ENCODE data around the gene GPR132. TPM values are rescaled to one million over a fixed set of nuclear protein-coding genes. Genes with fewer than 3 reads are reported as not detected.
"Not testable (repeated sequence)": the region's sequence is repeated elsewhere in the genome, so short reads cannot be mapped to it uniquely, and the experiment has no call there.

The GPR132 gene
- total and polyA plus RNA-seq, 7 donors: 0.60 to 8.4 (median 1.9) TPM

DNA sequence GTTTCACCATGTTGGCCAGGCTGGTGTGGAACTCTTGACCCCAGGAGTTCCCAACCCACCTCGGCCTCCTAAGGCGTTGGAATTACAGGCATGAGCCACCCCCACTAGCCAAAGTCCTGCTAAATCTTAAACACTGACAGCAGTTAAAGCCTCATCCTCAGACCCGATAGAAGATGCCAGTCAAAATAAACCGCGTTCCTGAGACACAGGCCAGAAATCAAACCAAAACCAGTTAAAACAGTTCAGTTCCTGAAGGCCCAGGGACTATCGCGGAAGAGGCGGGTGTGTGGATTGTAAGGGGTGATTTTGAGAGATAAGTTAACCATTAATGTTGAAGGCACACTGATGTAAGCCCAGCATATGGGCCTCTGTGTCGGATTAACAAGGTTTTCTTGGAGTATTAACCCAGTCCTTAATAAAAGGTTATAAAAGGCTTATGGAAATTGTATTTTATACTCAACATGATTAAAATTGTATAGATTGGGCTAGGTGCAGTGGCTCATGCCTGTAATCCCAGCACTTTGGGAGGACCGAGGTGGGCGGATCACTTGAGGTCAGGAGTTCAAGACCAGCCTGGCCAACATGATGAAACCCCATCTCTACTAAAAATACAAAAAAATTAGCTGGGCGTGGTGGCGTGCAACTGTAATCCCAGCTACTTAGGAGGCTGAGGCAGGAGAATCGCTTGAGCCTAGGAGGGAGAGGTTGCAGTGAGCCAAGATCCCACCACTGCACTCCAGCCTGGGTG, 25.6 kb downstream of the GPR132 start:
- H3K9me3 ChIP-seq: no peaks in the 10 kb centered on the region
- intact Hi-C loops (cut with DNase I): loop anchor here (10.0 kb wide), 1 partner anchor 275 kb away; no protein-coding TSS in a partner anchor
- WGBS, 2 donors: 63 to 76% methylated on average over 10 to 14 of the region's 14 CpGs
- peaks cover 0 to 7% (median 3%) of the 10 kb centered on the region in 3 donors for H3K27me3 ChIP-seq
- peaks cover 0 to 5% (median 0%) of the 10 kb centered on the region in 4 donors for H3K4me1 ChIP-seq
- H3K36me3 ChIP-seq: no peaks in the 10 kb centered on the region
- no peak overlapping the region for H3K27ac ChIP-seq
- no peak for TF ChIP-seq EP300 (IDR thresholded peaks at IDR 0.05)
- TF ChIP-seq POLR2A (IDR thresholded peaks at IDR 0.05): no peak
- no peak for TF ChIP-seq POLR2AphosphoS5 (IDR thresholded peaks at IDR 0.05)
- TF ChIP-seq, protein P1, sequence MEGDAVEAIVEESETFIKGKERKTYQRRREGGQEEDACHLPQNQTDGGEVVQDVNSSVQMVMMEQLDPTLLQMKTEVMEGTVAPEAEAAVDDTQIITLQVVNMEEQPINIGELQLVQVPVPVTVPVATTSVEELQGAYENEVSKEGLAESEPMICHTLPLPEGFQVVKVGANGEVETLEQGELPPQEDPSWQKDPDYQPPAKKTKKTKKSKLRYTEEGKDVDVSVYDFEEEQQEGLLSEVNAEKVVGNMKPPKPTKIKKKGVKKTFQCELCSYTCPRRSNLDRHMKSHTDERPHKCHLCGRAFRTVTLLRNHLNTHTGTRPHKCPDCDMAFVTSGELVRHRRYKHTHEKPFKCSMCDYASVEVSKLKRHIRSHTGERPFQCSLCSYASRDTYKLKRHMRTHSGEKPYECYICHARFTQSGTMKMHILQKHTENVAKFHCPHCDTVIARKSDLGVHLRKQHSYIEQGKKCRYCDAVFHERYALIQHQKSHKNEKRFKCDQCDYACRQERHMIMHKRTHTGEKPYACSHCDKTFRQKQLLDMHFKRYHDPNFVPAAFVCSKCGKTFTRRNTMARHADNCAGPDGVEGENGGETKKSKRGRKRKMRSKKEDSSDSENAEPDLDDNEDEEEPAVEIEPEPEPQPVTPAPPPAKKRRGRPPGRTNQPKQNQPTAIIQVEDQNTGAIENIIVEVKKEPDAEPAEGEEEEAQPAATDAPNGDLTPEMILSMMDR (IDR thresholded peaks at IDR 0.05): no peak
- no peak overlapping the region for H3K4me3 ChIP-seq
- DNase-seq: no peak

DNA sequence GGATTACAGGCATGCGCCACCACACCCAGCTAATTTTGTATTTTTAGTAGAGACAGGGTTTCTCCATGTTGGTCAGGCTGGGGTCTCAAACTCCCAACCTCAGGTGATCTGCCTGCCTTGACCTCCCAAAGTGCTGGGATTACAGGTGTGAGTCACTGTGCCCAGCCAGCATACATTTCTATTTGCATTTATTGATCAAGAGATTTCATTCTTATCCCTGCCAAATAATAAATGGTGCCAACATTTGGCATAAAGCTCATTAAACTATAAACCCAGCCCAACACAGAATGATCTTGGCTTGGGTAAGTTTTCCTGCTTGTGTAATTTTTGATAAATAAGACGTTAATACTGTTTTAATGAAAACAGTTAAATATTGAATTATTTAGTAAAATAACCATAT, 29.6 kb downstream of the GPR132 start:
- H3K27ac ChIP-seq; intact Hi-C loops (cut with DNase I); H3K36me3 ChIP-seq; H3K9me3 ChIP-seq; DNase-seq; H3K4me3 ChIP-seq; H3K4me1 ChIP-seq: not testable (repeated sequence)
- WGBS, 2 donors: 70 to 86% methylated on average over 2 of the region's 2 CpGs
- peaks cover 3 to 16% (median 5%) of the 10 kb centered on the region in 3 donors for H3K27me3 ChIP-seq

DNA sequence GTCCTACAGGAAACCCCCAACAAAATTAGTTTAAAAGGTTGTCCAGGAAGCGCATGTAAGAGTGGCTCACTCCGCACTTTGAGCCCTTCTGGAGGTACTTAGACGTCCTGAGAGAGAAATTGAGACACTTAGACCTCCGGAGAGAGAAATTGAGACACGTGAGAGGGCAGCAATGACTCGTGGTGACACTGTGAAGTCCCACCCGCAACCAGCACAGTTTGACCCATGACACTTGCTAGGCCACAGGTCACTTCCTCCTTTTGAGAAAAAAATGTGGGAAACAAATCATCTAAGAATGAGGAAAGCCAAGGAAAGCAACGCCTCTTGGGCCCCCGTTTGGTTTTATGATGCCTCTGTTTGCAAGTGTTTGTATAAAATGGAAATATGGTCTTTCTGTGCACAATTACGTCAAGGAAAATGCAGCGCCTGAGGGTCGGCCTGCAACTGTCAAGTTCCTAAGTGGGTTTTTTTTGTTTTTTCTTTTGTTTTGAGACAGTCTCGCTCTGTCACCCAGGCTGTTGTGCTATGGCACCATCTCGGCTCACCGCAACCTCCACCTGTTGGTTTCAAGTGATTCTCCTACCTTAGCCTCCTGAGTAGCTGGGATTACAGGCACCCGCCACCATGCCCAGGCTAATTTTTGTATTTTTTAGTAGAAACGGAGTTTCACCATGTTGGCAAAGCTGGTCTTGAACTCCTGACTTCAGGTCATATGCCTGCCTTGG, 30.8 kb downstream of the GPR132 start:
- Histone ChIP-seq H3K9me3 (no peaks in the 10 kb centered on the region), H3K27ac (no peak overlapping the region), H3K36me3 (no peaks in the 10 kb centered on the region), H3K4me3 (no peak overlapping the region), H3K4me1 (peaks cover 0 to 7% (median 2%) of the 10 kb centered on the region in 4 donors), H3K27me3 (peaks cover 3 to 16% (median 5%) of the 10 kb centered on the region in 3 donors)
- DNase-seq: no peak
- intact Hi-C loops (cut with DNase I): no loop called here
- no peak for TF ChIP-seq EP300 (IDR thresholded peaks at IDR 0.05)
- TF ChIP-seq POLR2A (IDR thresholded peaks at IDR 0.05): no peak
- no peak for TF ChIP-seq POLR2AphosphoS5 (IDR thresholded peaks at IDR 0.05)
- TF ChIP-seq, protein P1 (IDR thresholded peaks at IDR 0.05): no peak
- 81 to 82% methylated on average over 17 of the region's 17 CpGs for WGBS, 2 donors

DNA sequence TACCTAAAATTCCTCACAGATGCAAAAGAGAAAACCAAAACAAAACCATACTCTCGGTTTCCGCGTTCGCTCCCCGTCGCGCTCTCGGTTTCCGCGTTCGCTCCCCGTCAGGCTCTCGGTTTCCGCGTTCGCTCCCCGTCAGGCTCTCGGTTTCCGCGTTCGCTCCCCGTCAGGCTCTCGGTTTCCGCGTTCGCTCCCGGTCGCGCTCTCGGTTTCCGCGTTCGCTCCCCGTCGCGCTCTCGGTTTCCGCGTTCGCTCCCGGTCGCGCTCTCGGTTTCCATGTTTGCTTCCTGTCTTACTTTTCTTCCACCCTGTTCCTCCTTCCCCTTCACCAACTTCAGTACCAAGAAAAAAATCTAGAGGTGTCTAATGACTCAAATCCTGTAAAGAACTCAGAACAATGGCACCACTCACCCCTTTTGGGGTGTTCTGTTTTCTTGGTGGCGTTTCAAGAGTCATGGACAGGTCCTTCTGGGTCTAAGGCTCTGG, 31.8 kb downstream of the GPR132 start:
- peaks cover 3 to 16% (median 5%) of the 10 kb centered on the region in 3 donors for H3K27me3 ChIP-seq
- H3K27ac ChIP-seq; H3K4me1 ChIP-seq; DNase-seq; intact Hi-C loops (cut with DNase I); H3K36me3 ChIP-seq; H3K9me3 ChIP-seq: not testable (repeated sequence)
- 5 to 47% methylated on average over 45 of the region's 45 CpGs for WGBS, 2 donors
- peak overlapping the region in 3 of 4 donors; percentile 25 to 40 (median 29) for H3K4me3 ChIP-seq

GRCh38 chr14:105032451-105032901, 32.8 kb downstream of the GPR132 start:
- H3K27ac ChIP-seq; H3K36me3 ChIP-seq; H3K4me3 ChIP-seq; H3K9me3 ChIP-seq; DNase-seq; intact Hi-C loops (cut with DNase I): not testable (repeated sequence)
- H3K4me1 ChIP-seq: peaks cover 0 to 17% (median 3%) of the 10 kb centered on the region in 4 donors
- WGBS, 2 donors: 42 to 68% methylated on average over 5 of the region's 5 CpGs
- peaks cover 3 to 16% (median 5%) of the 10 kb centered on the region in 3 donors for H3K27me3 ChIP-seq

DNA sequence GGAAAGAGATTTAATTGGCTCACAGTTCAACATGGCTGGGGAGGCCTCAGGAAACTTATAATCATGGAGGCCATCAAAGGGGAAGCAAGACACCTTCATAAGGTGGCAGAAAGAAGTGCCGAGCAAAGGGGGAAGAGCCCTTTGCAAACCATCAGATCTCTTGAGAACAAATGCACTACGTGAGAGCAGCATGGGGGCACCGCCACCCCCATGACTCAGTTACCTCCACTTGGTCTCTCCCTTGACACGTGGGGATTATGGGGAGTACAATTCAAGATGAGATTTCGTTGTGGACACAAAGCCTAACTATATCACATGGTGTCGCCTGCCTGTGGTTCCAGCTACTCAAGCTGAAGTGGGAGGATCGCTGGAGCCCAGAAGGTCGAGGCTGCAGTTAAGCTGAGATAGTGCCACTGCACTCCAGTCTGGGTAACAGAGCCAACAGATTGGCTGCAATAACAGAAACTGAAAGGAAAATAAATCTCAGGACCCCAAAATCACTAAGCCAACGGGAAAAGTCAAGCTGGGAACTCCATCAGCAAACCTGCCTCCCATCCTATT, 34.3 kb downstream of the GPR132 start:
- Histone ChIP-seq H3K4me3 (no peak overlapping the region), H3K27ac (no peak overlapping the region), H3K36me3 (no peaks in the 10 kb centered on the region), H3K4me1 (peaks cover 0 to 23% (median 5%) of the 10 kb centered on the region in 4 donors), H3K9me3 (no peaks in the 10 kb centered on the region), H3K27me3 (peaks cover 0 to 15% (median 5%) of the 10 kb centered on the region in 3 donors)
- 88 to 93% methylated on average over 9 of the region's 9 CpGs for WGBS, 2 donors
- DNase-seq: no peak
- TF ChIP-seq EP300 (IDR thresholded peaks at IDR 0.05) (no peak), POLR2A (IDR thresholded peaks at IDR 0.05) (no peak), POLR2AphosphoS5 (IDR thresholded peaks at IDR 0.05) (no peak)
- TF ChIP-seq, protein P1 (IDR thresholded peaks at IDR 0.05): no peak
- intact Hi-C loops (cut with DNase I): no loop called here
